Mammary epithelial cell (primary cell): ENCODE results near the gene UMAD1.

Experiments used
- EZH2 ChIP-seq: IDR thresholded peaks from 2 replicates; pipeline ENCODE4 v1.6.1; 2012; ENCODE audit warnings: low read length, inconsistent platforms, borderline replicate concordance
- TF ChIP-seq, protein P1 (sequence below), 2 donors: IDR thresholded peaks in 1 of 2; conservative IDR thresholded peaks in 1 of 2; 2 replicates each; pipeline ENCODE4 v1.5.1; 2011 to 2012; ENCODE audit warnings: inconsistent platforms in 2 of 2, low read length in 2 of 2, mild to moderate bottlenecking in 2 of 2, control low read depth in 1 of 2, low read depth in 1 of 2; ENCODE audit not compliant: insufficient read depth in 1 of 2; ENCODE audit errors: extremely low read depth in 1 of 2

DNA sequence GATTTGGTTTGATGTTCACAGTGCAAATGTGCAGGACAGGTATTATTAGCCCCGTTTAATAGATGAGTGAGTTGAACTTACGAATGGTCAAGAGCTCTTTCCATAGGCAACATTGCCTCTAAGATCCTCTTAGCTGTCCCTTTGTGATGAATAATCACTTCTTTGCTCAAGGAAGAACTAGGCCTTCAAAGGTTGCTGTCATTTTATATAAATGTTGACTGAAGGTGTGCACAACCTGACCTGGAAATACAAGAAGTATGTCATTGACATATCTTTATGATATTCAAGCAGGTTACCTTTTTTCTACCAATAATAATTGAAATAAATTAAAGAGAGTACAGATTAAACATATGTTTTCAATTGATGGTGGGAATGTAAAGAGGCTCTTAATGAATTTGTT, 279.5 kb downstream of the UMAD1 start:
- TF ChIP-seq, protein P1, sequence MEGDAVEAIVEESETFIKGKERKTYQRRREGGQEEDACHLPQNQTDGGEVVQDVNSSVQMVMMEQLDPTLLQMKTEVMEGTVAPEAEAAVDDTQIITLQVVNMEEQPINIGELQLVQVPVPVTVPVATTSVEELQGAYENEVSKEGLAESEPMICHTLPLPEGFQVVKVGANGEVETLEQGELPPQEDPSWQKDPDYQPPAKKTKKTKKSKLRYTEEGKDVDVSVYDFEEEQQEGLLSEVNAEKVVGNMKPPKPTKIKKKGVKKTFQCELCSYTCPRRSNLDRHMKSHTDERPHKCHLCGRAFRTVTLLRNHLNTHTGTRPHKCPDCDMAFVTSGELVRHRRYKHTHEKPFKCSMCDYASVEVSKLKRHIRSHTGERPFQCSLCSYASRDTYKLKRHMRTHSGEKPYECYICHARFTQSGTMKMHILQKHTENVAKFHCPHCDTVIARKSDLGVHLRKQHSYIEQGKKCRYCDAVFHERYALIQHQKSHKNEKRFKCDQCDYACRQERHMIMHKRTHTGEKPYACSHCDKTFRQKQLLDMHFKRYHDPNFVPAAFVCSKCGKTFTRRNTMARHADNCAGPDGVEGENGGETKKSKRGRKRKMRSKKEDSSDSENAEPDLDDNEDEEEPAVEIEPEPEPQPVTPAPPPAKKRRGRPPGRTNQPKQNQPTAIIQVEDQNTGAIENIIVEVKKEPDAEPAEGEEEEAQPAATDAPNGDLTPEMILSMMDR (conservative IDR thresholded peaks at IDR 0.05 in 1 of 2, IDR thresholded peaks at IDR 0.05 in 1 of 2; ENCODE audit: extremely low read depth in 1 of 2, insufficient read depth in 1 of 2, low read depth in 1 of 2, low read length in 2 of 2): no peak
- TF ChIP-seq EZH2: no peak
